GM08714 (cell line): ENCODE measurements around the gene CYP2A13.
"Not testable (repeated sequence)": the region's sequence is repeated elsewhere in the genome, so short reads cannot be mapped to it uniquely, and the experiment has no call there.

Experiments
- H3K4me3 ChIP-seq: fragments of 200-500 bp; sonication (Bioruptor generic); 2 replicates; pipeline ENCODE4 v1.5.1; 2014; ENCODE audit warnings: mild to moderate bottlenecking, low read length, inconsistent platforms
- ZNF274 ChIP-seq: IDR thresholded peaks from 2 replicates; pipeline ENCODE4 v1.6.1; 2012; ENCODE audit warnings: mild to moderate bottlenecking, low read depth, low read length

CYP2A13 gene, protein sequence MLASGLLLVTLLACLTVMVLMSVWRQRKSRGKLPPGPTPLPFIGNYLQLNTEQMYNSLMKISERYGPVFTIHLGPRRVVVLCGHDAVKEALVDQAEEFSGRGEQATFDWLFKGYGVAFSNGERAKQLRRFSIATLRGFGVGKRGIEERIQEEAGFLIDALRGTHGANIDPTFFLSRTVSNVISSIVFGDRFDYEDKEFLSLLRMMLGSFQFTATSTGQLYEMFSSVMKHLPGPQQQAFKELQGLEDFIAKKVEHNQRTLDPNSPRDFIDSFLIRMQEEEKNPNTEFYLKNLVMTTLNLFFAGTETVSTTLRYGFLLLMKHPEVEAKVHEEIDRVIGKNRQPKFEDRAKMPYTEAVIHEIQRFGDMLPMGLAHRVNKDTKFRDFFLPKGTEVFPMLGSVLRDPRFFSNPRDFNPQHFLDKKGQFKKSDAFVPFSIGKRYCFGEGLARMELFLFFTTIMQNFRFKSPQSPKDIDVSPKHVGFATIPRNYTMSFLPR

DNA sequence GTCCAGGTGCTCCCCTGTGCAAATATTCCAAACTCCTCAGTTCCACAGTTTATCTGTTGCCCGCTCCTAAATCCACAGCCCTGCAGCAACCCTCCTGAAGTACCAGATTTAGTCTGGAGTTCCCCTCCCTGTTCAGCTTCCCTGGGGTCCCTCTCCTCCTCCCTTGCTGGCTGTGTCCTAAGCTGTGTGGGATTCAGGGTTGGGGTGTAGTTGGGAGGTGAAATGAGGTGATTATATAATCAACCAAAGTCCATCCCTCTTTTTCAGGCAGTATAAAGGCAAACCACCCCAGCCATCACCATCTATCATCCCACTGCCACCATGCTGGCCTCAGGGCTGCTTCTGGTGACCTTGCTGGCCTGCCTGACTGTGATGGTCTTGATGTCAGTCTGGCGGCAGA, at the start of gene CYP2A13:
CYP2A13 (plus strand) TSS at position 301 of the 400 bp plus-strand sequence; CDS start at position 322, 21 bp downstream.
- H3K4me3 ChIP-seq = no peak within 1 kb of the TSS
- TF ChIP-seq ZNF274 = no peak

DNA sequence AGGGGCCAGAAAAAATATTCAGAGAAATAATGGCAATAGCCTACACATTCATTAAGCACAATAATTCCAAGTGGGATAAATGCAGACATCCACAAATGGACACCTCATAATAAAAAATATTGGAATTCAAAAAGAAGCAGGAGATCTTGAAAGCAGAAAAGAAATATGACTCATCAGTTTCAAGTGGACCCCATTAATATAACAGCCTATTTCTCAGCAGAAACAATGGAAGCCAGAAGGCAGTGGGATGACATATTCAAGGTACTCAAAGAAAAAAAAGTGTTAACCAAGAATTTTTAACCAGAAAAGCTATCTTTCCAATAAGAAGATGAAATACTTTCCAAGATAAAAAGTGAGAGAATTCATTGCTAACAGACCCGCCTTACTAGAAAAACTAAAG, 48.4 kb upstream of the CYP2A13 start:
- no peak for TF ChIP-seq ZNF274
- no peak overlapping the region for H3K4me3 ChIP-seq

DNA sequence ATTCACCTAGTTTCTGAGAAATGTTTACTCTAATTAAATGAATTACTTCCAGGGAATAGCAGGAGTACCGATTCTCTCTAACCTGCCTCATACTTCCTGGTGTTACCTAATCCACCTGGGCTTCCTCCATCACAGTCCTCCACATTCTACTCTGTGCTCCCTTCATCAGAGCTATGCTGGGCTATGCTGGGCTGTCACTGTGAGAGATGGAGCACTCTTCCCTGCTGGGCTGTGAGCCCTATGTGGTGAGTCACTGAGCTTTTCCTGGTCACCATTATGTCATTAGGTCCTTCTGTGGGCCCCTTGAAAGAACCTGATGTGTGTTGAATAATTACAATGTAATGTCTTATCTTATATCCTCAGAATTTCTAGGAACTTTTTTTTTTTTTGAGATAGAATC, 43.2 kb upstream of the CYP2A13 start:
- not testable (repeated sequence) for H3K4me3 ChIP-seq

DNA sequence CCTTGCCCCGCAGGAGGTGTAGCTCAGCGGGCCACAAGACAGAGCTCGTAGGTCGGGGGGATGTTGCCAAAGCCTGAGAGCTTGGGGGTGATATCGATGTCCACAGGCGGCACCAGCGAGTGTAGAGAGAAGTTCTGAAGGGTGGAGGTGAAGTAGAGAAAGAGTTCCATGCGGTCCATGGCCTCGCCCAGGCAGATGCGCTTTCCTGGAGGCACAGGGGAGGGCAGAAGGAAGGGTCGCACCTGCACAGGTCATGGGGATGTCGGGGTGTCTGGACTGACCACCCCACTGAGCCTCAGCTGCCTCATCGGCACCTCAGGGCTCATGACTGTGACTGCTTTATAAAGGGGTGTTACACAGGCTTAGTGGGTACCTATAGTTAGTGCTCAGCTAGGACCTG, 37.8 kb upstream of the CYP2A13 start:
- TF ChIP-seq ZNF274 = no peak
- no peak overlapping the region for H3K4me3 ChIP-seq

DNA sequence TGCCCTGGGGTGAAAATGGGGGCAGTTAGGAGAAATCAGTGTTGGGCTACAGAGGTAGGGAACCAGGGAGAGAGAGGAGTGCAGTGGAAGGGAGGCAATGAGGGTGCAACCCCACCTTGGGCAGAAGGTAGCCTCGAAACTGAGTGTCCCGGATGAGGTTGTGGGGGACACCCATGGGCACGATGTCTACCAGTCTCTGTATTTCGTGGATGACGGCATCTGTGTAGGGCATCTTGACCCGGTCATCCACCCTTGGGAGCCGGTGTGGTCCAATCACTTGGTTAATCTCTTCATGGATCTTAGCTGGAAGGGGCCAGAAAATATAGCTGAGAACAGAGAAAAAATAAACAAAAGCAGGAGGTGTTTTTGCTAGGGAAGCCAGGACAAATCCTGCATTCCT, 36.1 kb upstream of the CYP2A13 start:
- H3K4me3 ChIP-seq = not testable (repeated sequence)

DNA sequence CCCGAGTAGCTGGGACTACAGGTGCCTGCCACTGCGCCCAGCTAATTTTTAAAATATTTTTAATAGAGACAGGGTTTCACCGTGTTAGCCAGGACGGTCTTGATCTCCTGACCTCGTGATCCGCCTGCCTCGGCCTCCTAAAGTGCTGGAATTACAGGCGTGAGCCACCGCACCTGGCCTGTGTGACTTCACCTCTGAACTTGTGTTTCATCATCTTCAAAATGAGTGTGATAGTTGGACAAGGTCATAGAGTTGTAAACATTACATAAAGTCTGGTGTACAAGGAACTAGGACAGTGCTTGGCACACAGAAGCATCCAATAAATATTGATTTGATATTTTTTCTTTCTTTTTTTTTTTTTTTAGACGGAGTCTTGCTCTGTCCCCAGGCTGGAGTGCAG, 34.9 kb upstream of the CYP2A13 start:
- H3K4me3 ChIP-seq = not testable (repeated sequence)

DNA sequence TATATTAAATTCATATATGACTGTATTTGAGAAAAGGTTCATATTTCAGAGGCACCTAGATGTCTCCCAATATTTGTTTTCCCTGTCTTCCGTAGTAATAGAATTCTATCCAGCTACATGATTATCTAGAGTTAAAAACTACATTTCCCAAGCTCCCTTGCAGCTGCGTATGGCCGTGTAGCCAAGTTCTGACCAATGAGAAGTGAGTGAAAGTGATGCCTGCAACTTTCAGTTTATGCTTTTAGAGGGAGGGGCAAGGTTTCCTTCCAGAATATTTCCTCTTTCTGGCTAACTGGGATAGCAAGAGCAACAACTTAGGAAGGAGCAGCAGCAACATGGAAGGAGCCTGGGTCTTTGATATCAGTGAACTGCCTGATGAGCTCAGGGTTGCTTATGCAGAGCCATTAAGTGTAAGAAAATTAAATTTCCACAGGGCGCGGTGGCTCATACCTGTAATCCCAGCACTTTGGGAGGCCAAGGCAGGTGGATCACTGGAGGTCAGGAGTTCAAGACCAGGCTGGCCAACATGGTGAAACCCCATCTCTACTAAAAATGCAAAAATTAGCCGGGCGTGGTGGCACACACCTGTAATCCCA, 23.2 kb upstream of the CYP2A13 start:
- TF ChIP-seq ZNF274 = no peak

DNA sequence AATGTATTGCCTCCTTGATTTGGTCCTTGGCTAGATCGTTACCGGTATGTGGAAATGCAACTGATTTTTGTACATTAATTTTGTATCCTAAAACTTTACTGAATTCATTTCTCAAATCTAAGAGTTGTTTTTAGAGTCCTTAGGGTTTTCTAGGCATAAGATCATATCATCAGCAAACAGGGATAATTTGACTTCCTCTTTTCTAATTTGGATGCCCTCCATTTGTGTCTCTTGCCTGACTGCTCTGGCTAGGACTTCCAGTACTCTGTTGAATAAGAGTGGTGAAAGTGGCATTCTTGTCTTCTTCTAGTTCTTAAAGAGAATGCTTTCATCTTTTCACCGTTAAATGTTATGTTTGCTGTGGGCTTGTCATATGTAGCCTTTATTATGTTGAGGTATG, 12.0 kb upstream of the CYP2A13 start:
- no peak overlapping the region for H3K4me3 ChIP-seq

More for the DNA sequence above, 23.2 kb upstream of the CYP2A13 start:
- no peak overlapping the region for H3K4me3 ChIP-seq

DNA sequence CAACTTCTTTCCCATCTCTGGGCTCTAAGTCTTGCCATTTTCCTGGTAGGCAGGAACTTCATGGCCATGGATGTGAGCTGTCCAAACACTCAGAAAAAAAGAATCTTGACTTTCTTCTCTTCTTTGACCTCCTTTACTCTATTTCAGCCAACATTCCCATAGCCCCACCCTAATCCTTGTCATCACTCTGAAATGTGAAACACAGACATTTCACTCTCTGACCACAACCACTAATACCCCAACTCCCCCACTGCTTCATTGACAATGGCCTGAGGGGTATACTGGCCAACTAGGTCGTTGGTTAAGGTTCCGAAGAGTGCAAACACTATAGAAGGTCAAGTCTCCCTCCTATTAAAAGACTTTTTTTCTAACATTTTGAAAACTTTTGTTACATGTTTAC, 4.7 kb upstream of the CYP2A13 start:
- H3K4me3 ChIP-seq = no peak overlapping the region
- no peak for TF ChIP-seq ZNF274

More for the DNA sequence above, 12.0 kb upstream of the CYP2A13 start:
- no peak for TF ChIP-seq ZNF274

DNA sequence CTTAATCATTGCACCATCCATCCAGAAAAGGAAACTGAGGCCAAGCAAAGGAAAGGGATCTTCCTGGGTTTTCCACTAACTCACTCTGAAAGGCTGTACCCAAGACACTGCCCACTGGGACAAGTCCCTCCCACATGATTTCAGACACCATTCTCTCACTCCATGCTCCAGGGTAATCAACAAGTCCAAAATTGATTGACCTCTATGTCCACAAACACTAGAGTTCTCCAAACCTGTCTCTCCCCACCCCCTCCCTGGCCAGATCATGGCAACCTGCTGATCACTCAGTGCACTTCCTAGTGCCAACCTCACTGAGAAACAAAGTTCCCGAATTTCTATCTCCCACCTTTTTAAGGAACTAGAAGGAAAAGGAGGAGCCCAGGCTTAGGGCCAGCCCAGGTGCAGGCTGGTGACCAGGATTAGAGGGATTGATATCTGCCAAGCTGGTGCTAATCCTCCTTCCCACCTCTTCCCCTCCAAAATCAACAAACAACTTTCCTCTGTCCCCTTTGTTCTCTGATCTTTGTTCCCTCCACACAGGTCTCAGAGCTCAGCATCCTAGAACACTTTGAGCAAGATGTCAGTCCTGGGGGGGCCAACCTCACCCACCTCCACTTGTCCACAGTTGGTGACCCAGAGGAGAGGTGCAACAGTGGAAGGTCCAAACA, 2.4 kb upstream of the CYP2A13 start:
- H3K4me3 ChIP-seq = no peak overlapping the region
- TF ChIP-seq ZNF274 = no peak

DNA sequence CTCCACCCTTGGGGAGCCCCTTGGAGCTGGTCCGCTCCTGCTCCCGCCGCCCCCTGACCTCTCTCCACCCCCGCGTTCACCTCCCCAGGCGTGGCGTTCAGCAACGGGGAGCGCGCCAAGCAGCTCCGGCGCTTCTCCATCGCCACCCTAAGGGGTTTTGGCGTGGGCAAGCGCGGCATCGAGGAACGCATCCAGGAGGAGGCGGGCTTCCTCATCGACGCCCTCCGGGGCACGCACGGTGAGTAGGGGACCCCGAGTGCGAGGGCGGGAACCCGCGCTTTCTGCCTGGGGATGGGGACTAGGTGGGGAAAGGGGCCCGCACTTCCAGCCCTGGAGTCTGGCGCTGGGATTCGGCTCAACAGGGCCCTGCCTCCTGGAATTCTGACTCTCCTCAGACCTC, 1.7 kb downstream of the CYP2A13 start:
- TF ChIP-seq ZNF274 = no peak
- H3K4me3 ChIP-seq = no peak overlapping the region

DNA sequence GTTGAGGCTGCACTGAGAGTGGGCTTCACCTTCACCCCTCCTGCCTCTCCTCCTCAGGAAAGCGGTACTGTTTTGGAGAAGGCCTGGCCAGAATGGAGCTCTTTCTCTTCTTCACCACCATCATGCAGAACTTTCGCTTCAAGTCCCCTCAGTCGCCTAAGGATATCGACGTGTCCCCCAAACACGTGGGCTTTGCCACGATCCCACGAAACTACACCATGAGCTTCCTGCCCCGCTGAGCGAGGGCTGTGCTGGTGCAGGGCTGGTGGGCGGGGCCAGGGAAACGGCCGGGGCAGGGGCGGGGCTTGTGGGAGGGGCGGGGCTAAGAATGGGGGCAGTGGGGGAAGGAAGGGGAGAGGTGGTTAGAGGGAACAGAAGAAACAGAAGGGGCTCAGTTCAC, 7.5 kb downstream of the CYP2A13 start:
- no peak overlapping the region for H3K4me3 ChIP-seq
- TF ChIP-seq ZNF274 = no peak

DNA sequence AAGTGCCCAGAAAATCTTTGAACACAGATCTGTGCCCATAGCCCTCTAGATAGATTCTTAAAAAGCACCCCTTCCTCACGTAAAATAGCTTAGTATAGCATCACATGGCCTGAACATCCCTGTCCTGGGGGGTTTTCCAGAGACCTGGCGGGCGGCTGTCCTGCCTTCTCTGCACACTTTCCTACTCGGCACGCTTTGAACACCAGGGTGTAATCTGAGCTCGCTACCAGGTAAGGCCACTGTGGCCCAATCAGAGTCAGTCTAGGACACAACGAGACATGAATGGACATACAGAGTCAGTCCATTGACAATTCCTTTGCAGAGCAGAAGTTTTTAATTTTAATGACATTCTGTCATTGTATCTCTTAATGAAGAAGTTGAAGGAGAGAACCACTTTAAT, 8.1 kb downstream of the CYP2A13 start:
- TF ChIP-seq ZNF274 = no peak

DNA sequence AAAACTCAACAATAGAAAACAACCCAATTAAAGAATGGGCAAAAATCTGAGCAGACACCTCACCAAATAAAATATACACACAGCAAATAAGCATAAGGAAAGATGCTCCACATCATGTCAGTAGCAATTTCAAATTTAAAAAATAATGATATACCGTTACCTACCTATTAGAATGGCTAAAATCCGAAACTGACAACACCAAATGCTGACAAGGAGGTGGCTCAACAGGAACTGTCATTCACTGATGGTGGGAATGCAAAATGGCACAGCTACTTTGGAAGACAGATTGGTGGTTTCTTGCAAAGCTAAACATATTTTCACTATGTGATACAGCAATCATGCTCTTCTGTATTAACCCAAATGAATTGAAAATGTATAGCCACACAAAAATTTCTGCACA, 9.1 kb downstream of the CYP2A13 start:
- no peak overlapping the region for H3K4me3 ChIP-seq
- TF ChIP-seq ZNF274 = no peak

More for the DNA sequence above, 8.1 kb downstream of the CYP2A13 start:
- no peak overlapping the region for H3K4me3 ChIP-seq

DNA sequence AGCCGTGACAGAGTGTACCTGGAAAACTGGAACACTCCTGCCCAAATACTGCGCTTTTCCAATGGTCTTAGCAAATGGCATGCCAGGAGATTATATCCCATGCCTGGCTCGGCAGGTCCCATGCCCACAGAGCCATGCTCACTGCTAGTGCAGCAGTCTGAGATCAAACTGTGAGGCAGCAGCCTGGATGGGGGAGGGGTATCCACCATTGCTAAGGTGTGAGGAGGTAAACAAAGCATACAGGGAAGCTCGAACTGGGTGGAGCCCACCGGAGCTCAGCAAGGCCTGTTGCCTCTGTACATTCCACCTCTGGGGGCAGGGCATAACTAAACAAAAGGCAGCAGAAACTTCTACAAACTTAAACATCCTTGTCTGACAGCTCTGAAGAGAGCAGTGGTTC, 10.5 kb downstream of the CYP2A13 start:
- TF ChIP-seq ZNF274 = no peak

DNA sequence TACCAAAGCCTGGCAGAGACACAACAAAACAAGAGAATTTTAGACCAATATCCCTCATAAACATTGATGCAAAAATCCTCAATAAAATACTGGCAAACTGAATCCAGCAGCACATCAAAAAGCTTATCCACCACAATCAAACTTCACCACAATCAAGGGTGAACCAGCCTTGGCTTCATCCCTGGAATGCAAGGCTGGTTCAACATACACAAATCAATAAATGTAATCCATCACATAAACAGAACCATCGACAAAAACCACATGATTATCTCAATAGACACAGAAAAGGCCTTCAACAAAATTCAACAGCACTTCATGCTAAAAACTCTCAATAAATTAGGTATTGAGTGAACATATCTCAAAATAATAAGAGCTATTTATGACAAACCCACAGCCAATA, 14.0 kb downstream of the CYP2A13 start:
- H3K4me3 ChIP-seq = not testable (repeated sequence)

More for the DNA sequence above, 10.5 kb downstream of the CYP2A13 start:
- no peak overlapping the region for H3K4me3 ChIP-seq
